Fibroblast of lung (primary cell): Measurements from ENCODE around the gene DNMT3A.

Experiments used
- EZH2 ChIP-seq: IDR thresholded peaks from 2 replicates; pipeline ENCODE4 v1.5.1; 2012; ENCODE audit warnings: low read length, control low read depth, mild to moderate bottlenecking; ENCODE audit errors: missing control alignments
- TF ChIP-seq, protein P1 (sequence below), 2 donors: IDR thresholded peaks in 1 of 2; conservative IDR thresholded peaks in 1 of 2; 1 replicate in 1 of 2; 2 replicates in 1 of 2; pipeline ENCODE4 v1.5.1; 2011 to 2012; ENCODE audit warnings: low read length in 2 of 2, control low read depth in 1 of 2, inconsistent platforms in 1 of 2, low read depth in 1 of 2, mild to moderate bottlenecking in 1 of 2

- TF ChIP-seq, protein P1, sequence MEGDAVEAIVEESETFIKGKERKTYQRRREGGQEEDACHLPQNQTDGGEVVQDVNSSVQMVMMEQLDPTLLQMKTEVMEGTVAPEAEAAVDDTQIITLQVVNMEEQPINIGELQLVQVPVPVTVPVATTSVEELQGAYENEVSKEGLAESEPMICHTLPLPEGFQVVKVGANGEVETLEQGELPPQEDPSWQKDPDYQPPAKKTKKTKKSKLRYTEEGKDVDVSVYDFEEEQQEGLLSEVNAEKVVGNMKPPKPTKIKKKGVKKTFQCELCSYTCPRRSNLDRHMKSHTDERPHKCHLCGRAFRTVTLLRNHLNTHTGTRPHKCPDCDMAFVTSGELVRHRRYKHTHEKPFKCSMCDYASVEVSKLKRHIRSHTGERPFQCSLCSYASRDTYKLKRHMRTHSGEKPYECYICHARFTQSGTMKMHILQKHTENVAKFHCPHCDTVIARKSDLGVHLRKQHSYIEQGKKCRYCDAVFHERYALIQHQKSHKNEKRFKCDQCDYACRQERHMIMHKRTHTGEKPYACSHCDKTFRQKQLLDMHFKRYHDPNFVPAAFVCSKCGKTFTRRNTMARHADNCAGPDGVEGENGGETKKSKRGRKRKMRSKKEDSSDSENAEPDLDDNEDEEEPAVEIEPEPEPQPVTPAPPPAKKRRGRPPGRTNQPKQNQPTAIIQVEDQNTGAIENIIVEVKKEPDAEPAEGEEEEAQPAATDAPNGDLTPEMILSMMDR (conservative IDR thresholded peaks at IDR 0.05 in 1 of 2, IDR thresholded peaks at IDR 0.05 in 1 of 2; ENCODE audit: low read depth in 1 of 2, low read length in 2 of 2): no peak
- no peak for TF ChIP-seq EZH2
These were observed 71.7 kb downstream of the DNMT3A start for GRCh38 chr2:25270061-25270460.
